Measurements from ENCODE around the gene LRCH1. TPM values are rescaled to one million over a fixed set of nuclear protein-coding genes. Genes with fewer than 3 reads are reported as not detected.

The LRCH1 gene
- total and polyA plus RNA-seq, 2 donors (not counting 1 experiment from before 2014, with no cell fraction given) = 12.0 to 12.4 TPM

DNA sequence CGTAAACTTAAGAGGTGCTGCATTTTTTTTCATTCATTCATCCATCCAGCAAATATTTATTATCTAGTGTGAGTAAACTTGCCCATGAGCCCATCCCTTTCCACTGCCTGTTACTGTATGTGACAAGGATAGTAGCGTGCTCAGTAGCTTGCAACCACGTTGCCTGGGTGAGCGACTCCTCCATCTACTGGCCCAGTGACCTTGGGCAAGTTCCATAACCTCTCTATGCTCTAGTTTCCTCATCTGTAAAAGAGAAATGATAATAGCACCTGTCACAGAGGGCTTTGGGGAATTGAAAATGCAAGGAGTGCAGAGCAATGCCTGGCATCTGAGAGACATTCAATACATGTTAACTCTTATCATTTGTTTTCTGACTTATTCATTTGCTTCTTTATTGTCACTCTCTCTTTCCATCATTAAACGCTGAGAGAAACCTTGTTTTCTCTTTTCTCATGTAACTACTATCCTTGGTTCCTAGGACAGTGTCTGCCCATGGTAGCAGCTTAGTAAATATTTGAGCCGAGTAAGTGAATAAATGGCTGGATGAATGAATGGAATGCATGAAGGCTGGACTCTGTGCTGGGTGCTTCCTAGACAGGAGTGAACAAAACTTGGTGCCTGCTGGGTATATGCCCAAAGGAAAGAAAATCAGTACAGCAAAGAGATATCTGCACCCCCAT lies 19.9 kb downstream of the LRCH1 start:
- DNase-seq (ENCODE audit: low read depth in 2 of 2) = no peak
- Histone ChIP-seq H3K27ac (ENCODE audit: insufficient read depth, low read length) (no peak overlapping the region), H2AFZ (ENCODE audit: low read length) (no peak overlapping the region), H3K79me2 (ENCODE audit: control insufficient read depth, insufficient read depth, low read length) (peaks cover 29% of the 10 kb centered on the region), H4K20me1 (ENCODE audit: control insufficient read depth, extremely low read depth, insufficient read depth, low read length) (no peaks in the 10 kb centered on the region), H3K4me2 (ENCODE audit: extremely low read depth, insufficient read depth, low read length) (no peak overlapping the region), H3K9me3 (ENCODE audit: control insufficient read depth, insufficient read depth, low read depth, low read length) (no peaks in the 10 kb centered on the region), H3K4me3 (replicated peaks in 1 of 4; ENCODE audit: control extremely low read depth in 1 of 4, insufficient read depth in 1 of 4, low read depth in 3 of 4, low read length in 4 of 4) (no peak overlapping the region), H3K27me3 (ENCODE audit: control insufficient read depth, insufficient read depth, low read length) (no peaks in the 10 kb centered on the region), H3K4me1 (ENCODE audit: control insufficient read depth, extremely low read depth, insufficient read depth, low read length) (peaks cover 20% of the 10 kb centered on the region), H3K36me3 (ENCODE audit: control insufficient read depth, insufficient read depth, low read length) (no peaks in the 10 kb centered on the region), H3K9ac (ENCODE audit: insufficient read depth, low read length) (no peak overlapping the region)
- TF ChIP-seq, protein P1, sequence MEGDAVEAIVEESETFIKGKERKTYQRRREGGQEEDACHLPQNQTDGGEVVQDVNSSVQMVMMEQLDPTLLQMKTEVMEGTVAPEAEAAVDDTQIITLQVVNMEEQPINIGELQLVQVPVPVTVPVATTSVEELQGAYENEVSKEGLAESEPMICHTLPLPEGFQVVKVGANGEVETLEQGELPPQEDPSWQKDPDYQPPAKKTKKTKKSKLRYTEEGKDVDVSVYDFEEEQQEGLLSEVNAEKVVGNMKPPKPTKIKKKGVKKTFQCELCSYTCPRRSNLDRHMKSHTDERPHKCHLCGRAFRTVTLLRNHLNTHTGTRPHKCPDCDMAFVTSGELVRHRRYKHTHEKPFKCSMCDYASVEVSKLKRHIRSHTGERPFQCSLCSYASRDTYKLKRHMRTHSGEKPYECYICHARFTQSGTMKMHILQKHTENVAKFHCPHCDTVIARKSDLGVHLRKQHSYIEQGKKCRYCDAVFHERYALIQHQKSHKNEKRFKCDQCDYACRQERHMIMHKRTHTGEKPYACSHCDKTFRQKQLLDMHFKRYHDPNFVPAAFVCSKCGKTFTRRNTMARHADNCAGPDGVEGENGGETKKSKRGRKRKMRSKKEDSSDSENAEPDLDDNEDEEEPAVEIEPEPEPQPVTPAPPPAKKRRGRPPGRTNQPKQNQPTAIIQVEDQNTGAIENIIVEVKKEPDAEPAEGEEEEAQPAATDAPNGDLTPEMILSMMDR (conservative IDR thresholded peaks at IDR 0.05 in 1 of 2, IDR thresholded peaks at IDR 0.05 in 1 of 2; ENCODE audit: low read depth in 1 of 2, low read length in 2 of 2) = no peak
- no peak for TF ChIP-seq EZH2 (IDR thresholded peaks at IDR 0.05; ENCODE audit: low read length, missing control alignments)

DNA sequence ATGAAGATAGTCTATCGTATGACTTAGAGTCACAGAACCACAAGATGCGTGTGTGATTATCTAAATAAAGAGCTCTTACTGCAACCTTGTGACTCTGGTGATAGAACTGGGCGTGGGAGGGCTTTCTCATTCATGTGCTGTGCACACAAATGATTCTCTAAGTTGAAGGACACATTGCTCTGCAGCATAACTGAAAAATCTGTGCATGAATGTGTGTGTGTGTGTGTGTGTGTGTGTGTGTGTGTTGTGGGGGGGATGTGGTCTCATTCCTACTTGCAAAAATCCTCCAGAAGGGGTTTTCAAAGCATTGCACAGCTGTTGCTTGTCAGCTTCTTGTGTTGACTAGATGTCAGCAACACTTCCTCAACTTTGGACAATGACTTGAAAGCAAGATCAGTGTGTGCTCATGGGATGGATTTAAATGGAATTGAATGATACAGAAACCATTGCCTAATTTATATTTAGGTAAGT lies 22.4 kb downstream of the LRCH1 start:
- peak; percentile 64 to 77 for DNase-seq (ENCODE audit: low read depth in 2 of 2)
- H3K9me3 ChIP-seq (ENCODE audit: control insufficient read depth, insufficient read depth, low read depth, low read length) = no peaks in the 10 kb centered on the region
- H3K27ac ChIP-seq (ENCODE audit: insufficient read depth, low read length) = peak overlapping the region; percentile 62
- no peaks in the 10 kb centered on the region for H4K20me1 ChIP-seq (ENCODE audit: control insufficient read depth, extremely low read depth, insufficient read depth, low read length)
- no peaks in the 10 kb centered on the region for H3K36me3 ChIP-seq (ENCODE audit: control insufficient read depth, insufficient read depth, low read length)
- H3K79me2 ChIP-seq (ENCODE audit: control insufficient read depth, insufficient read depth, low read length) = peaks cover 22% of the 10 kb centered on the region
- H2AFZ ChIP-seq (ENCODE audit: low read length) = no peak overlapping the region
- peaks cover 27% of the 10 kb centered on the region for H3K4me1 ChIP-seq (ENCODE audit: control insufficient read depth, extremely low read depth, insufficient read depth, low read length)
- H3K27me3 ChIP-seq (ENCODE audit: control insufficient read depth, insufficient read depth, low read length) = no peaks in the 10 kb centered on the region
- H3K4me2 ChIP-seq (ENCODE audit: extremely low read depth, insufficient read depth, low read length) = peak overlapping the region; percentile 61
- no peak overlapping the region for H3K9ac ChIP-seq (ENCODE audit: insufficient read depth, low read length)
- TF ChIP-seq EZH2 (IDR thresholded peaks at IDR 0.05; ENCODE audit: low read length, missing control alignments) = no peak
- TF ChIP-seq, protein P1 (conservative IDR thresholded peaks at IDR 0.05 in 1 of 2, IDR thresholded peaks at IDR 0.05 in 1 of 2; ENCODE audit: low read depth in 1 of 2, low read length in 2 of 2) = no peak
- H3K4me3 ChIP-seq (replicated peaks in 1 of 4; ENCODE audit: control extremely low read depth in 1 of 4, insufficient read depth in 1 of 4, low read depth in 3 of 4, low read length in 4 of 4) = peak overlapping the region in 1 of 4 experiments; percentile 2

DNA sequence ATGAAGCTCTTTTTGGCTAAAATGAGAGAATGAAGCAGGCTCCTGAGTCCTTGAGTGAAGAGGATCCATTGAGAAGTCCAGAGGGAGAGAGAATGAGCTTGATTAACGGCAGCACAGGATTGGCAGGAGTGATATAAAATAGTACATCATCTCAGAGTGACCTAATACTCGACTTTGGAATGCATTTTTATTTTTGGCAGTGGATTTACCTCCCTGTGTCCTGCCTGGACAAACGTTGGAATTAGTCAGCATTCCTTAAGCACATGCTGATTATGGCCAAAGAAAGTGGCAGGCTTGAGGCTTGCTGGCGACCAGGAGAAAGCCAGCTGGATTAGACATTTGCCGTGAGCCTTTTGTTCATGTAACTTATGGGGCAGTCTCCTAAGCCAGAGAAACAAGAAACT lies 22.9 kb downstream of the LRCH1 start:
- no peak overlapping the region for H3K9ac ChIP-seq (ENCODE audit: insufficient read depth, low read length)
- H4K20me1 ChIP-seq (ENCODE audit: control insufficient read depth, extremely low read depth, insufficient read depth, low read length) = no peaks in the 10 kb centered on the region
- TF ChIP-seq, protein P1 (conservative IDR thresholded peaks at IDR 0.05 in 1 of 2, IDR thresholded peaks at IDR 0.05 in 1 of 2; ENCODE audit: low read depth in 1 of 2, low read length in 2 of 2) = no peak
- TF ChIP-seq EZH2 (IDR thresholded peaks at IDR 0.05; ENCODE audit: low read length, missing control alignments) = no peak
- no peak overlapping the region for H2AFZ ChIP-seq (ENCODE audit: low read length)
- peaks cover 23% of the 10 kb centered on the region for H3K79me2 ChIP-seq (ENCODE audit: control insufficient read depth, insufficient read depth, low read length)
- H3K27me3 ChIP-seq (ENCODE audit: control insufficient read depth, insufficient read depth, low read length) = no peaks in the 10 kb centered on the region
- H3K4me2 ChIP-seq (ENCODE audit: extremely low read depth, insufficient read depth, low read length) = peak overlapping the region; percentile 61
- no peaks in the 10 kb centered on the region for H3K36me3 ChIP-seq (ENCODE audit: control insufficient read depth, insufficient read depth, low read length)
- H3K4me3 ChIP-seq (replicated peaks in 1 of 4; ENCODE audit: control extremely low read depth in 1 of 4, insufficient read depth in 1 of 4, low read depth in 3 of 4, low read length in 4 of 4) = peak overlapping the region in 1 of 4 experiments; percentile 14
- H3K27ac ChIP-seq (ENCODE audit: insufficient read depth, low read length) = peak overlapping the region; percentile 62
- DNase-seq (ENCODE audit: low read depth in 2 of 2) = peak; percentile 75 to 97
- no peaks in the 10 kb centered on the region for H3K9me3 ChIP-seq (ENCODE audit: control insufficient read depth, insufficient read depth, low read depth, low read length)
- H3K4me1 ChIP-seq (ENCODE audit: control insufficient read depth, extremely low read depth, insufficient read depth, low read length) = peaks cover 27% of the 10 kb centered on the region

Measured in fibroblast of lung (primary cell).